ENCODE results near the gene MAGED4B. TPM values are rescaled to one million over a fixed set of nuclear protein-coding genes. Genes with fewer than 3 reads are reported as not detected.
A peak's percentile ranks its signal among the peaks of the same experiment; 100 is the strongest.

The MAGED4B gene
- total and polyA plus RNA-seq, 9 of the 15 experiments (the other 6 are each of a cell fraction or from before 2014, with no cell fraction given): not detected

DNA sequence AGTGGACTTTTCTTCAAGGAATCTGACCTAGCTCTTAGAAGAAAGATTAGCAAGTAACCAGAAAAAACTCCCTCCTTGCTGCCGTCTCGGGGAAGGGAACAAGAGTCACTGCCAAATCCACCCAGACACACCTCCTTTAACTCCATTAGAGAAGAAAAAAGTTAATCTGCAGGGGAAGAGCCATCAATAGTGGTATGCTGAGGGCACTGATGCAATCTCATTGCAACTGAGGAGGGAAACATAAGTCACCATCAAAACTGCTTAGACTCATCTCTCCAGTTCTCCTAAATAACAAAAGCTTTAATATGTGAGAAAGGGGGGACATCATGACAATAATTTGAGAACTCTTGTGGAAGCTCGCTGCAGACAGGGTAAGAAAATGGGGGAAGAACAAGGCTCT lies 49.3 kb upstream of the MAGED4B start:
- in situ Hi-C loops (cut with MboI): no loop called here

DNA sequence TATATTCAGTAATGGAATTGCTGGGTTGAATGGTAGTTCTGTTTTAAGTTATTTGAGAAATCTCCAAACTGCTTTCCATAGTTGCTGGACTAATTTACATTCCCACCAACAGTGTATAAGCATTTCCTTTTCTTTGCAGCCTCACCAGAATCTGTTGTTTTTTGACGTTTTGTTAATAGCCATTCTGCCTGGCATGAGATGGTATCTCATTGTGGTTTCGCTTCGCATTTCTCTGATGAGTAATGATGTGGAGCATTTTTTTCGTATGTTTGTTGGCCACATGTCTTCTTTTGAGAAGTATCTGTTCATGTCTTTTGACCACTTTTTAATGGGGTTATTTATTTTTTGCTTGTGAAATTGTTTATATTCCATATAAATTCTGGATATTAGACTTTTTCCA lies 13.6 kb upstream of the MAGED4B start:
- intact Hi-C loops (cut with micrococcal nuclease): no loop called here
- H3K9ac ChIP-seq (ENCODE audit: insufficient read depth in 1 of 2, low read depth in 2 of 2, low read length in 2 of 2): no peak overlapping the region
- H2AFZ ChIP-seq (ENCODE audit: low read depth, low read length): no peak overlapping the region
- no peaks in the 10 kb centered on the region for H3K4me1 ChIP-seq (replicated peaks in 1 of 2; ENCODE audit: control insufficient read depth in 2 of 2, insufficient read depth in 2 of 2, low read length in 2 of 2)
- H4K20me1 ChIP-seq (replicated peaks; ENCODE audit: control insufficient read depth, insufficient read depth, low read length): no peaks in the 10 kb centered on the region
- CTCF ChIA-PET (ENCODE audit: low intra/inter-chr PET ratio): no interaction called here
- H3K36me3 ChIP-seq (ENCODE audit: control insufficient read depth, insufficient read depth, low read length): no peaks in the 10 kb centered on the region
- WGBS (ENCODE audit: insufficient coverage, low coverage, missing lambda C conversion rate): 0% methylated on average over 4 of the region's 4 CpGs
- ATAC-seq: no peak
- in situ Hi-C loops (cut with MboI): no loop called here
- no peak overlapping the region for H3K27ac ChIP-seq (ENCODE audit: extremely low read depth, low read depth, low read length)
- POLR2A ChIA-PET: no interaction called here
- H3K4me2 ChIP-seq (ENCODE audit: insufficient read depth, low read length): no peak overlapping the region
- no peaks in the 10 kb centered on the region for H3K27me3 ChIP-seq (ENCODE audit: control insufficient read depth in 2 of 2, insufficient read depth in 2 of 2, low read length in 2 of 2)
- no peak for FAIRE-seq
- H3K9me1 ChIP-seq (ENCODE audit: control insufficient read depth, insufficient read depth, low read length): no peaks in the 10 kb centered on the region
- BruUV-seq (replicated peaks): no TSS peak
- no peak for DNase-seq (ENCODE audit: extremely low read depth in 1 of 4, low spot score in 3 of 4)
- no peaks in the 10 kb centered on the region for H3K9me3 ChIP-seq (replicated peaks; ENCODE audit: control insufficient read depth, insufficient read depth, low read depth, low read length)
- H3K4me3 ChIP-seq: no peak overlapping the region
- no peaks in the 10 kb centered on the region for H3K79me2 ChIP-seq (ENCODE audit: control insufficient read depth, insufficient read depth, low read length)
- no peak for TF ChIP-seq ELF1 (tag; IDR thresholded peaks at IDR 0.05)
- TF ChIP-seq PTRF (tag; IDR thresholded peaks at IDR 0.05): no peak
- no peak for TF ChIP-seq FOSL1 (tag; conservative IDR thresholded peaks at IDR 0.05)
- no peak for TF ChIP-seq CHCHD3 (CRISPR knock-in tag; IDR thresholded peaks at IDR 0.05)
- TF ChIP-seq FOXP1 (CRISPR knock-in tag; IDR thresholded peaks at IDR 0.05): no peak
- TF ChIP-seq, protein P1, sequence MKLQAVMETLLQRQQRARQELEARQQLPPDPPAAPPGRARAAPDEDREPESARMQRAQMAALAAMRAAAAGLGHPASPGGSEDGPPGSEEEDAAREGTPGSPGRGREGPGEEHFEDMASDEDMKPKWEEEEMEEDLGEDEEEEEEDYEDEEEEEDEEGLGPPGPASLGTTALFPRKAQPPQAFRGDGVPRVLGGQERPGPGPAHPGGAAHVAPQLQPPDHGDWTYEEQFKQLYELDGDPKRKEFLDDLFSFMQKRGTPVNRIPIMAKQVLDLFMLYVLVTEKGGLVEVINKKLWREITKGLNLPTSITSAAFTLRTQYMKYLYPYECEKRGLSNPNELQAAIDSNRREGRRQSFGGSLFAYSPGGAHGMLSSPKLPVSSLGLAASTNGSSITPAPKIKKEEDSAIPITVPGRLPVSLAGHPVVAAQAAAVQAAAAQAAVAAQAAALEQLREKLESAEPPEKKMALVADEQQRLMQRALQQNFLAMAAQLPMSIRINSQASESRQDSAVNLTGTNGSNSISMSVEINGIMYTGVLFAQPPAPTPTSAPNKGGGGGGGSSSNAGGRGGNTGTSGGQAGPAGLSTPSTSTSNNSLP (IDR thresholded peaks at IDR 0.05; ENCODE audit: borderline replicate concordance, low read depth, low read length): no peak
- TF ChIP-seq, protein P2, sequence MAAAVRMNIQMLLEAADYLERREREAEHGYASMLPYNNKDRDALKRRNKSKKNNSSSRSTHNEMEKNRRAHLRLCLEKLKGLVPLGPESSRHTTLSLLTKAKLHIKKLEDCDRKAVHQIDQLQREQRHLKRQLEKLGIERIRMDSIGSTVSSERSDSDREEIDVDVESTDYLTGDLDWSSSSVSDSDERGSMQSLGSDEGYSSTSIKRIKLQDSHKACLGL (CRISPR knock-in tag; IDR thresholded peaks at IDR 0.05; ENCODE audit: borderline replicate concordance, poor library complexity, severe bottlenecking): no peak
- TF ChIP-seq, protein P3, sequence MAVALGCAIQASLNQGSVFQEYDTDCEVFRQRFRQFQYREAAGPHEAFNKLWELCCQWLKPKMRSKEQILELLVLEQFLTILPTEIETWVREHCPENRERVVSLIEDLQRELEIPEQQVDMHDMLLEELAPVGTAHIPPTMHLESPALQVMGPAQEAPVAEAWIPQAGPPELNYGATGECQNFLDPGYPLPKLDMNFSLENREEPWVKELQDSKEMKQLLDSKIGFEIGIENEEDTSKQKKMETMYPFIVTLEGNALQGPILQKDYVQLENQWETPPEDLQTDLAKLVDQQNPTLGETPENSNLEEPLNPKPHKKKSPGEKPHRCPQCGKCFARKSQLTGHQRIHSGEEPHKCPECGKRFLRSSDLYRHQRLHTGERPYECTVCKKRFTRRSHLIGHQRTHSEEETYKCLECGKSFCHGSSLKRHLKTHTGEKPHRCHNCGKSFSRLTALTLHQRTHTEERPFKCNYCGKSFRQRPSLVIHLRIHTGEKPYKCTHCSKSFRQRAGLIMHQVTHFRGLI (CRISPR knock-in tag; IDR thresholded peaks at IDR 0.05): no peak

More for the DNA sequence above, 49.3 kb upstream of the MAGED4B start:
- Histone ChIP-seq H3K27me3 (ENCODE audit: control insufficient read depth in 2 of 2, insufficient read depth in 2 of 2, low read length in 2 of 2) (no peaks in the 10 kb centered on the region), H3K4me1 (replicated peaks in 1 of 2; ENCODE audit: control insufficient read depth in 2 of 2, insufficient read depth in 2 of 2, low read length in 2 of 2) (no peaks in the 10 kb centered on the region), H3K4me2 (ENCODE audit: insufficient read depth, low read length) (no peak overlapping the region), H3K4me3 (no peak overlapping the region), H3K36me3 (ENCODE audit: control insufficient read depth, insufficient read depth, low read length) (no peaks in the 10 kb centered on the region), H3K9me3 (replicated peaks; ENCODE audit: control insufficient read depth, insufficient read depth, low read depth, low read length) (no peaks in the 10 kb centered on the region), H3K9ac (ENCODE audit: insufficient read depth in 1 of 2, low read depth in 2 of 2, low read length in 2 of 2) (no peak overlapping the region), H3K9me1 (ENCODE audit: control insufficient read depth, insufficient read depth, low read length) (no peaks in the 10 kb centered on the region), H4K20me1 (replicated peaks; ENCODE audit: control insufficient read depth, insufficient read depth, low read length) (no peaks in the 10 kb centered on the region), H2AFZ (ENCODE audit: low read depth, low read length) (no peak overlapping the region), H3K27ac (ENCODE audit: extremely low read depth, low read depth, low read length) (no peak overlapping the region), H3K79me2 (ENCODE audit: control insufficient read depth, insufficient read depth, low read length) (no peaks in the 10 kb centered on the region)
- 0% methylated on average over 2 of the region's 3 CpGs for WGBS (ENCODE audit: insufficient coverage, low coverage, missing lambda C conversion rate)
- BruUV-seq (replicated peaks): no TSS peak
- FAIRE-seq (no peak), DNase-seq (ENCODE audit: extremely low read depth in 1 of 4, low spot score in 3 of 4) (no peak), ATAC-seq (no peak)
- CTCF ChIA-PET (ENCODE audit: low intra/inter-chr PET ratio): no interaction called here
- TF ChIP-seq ZNF239 (CRISPR knock-in tag; IDR thresholded peaks at IDR 0.05) (no peak), GTF2A2 (tag; IDR thresholded peaks at IDR 0.05) (no peak), JUND (IDR thresholded peaks at IDR 0.05; ENCODE audit: borderline replicate concordance, low read depth, low read length) (no peak), JUND (tag; IDR thresholded peaks at IDR 0.05; ENCODE audit: borderline replicate concordance, low read depth, low read length) (no peak)
- TF ChIP-seq, protein P4, sequence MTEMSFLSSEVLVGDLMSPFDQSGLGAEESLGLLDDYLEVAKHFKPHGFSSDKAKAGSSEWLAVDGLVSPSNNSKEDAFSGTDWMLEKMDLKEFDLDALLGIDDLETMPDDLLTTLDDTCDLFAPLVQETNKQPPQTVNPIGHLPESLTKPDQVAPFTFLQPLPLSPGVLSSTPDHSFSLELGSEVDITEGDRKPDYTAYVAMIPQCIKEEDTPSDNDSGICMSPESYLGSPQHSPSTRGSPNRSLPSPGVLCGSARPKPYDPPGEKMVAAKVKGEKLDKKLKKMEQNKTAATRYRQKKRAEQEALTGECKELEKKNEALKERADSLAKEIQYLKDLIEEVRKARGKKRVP (CRISPR knock-in tag; IDR thresholded peaks at IDR 0.05): 0 out of 2 replicates have a peak, but pooled peaks have one; percentile 48
- intact Hi-C loops (cut with micrococcal nuclease): no loop called here
- POLR2A ChIA-PET: no interaction called here
